Measurements from ENCODE around the gene RBM45.

RBM45 gene

DNA sequence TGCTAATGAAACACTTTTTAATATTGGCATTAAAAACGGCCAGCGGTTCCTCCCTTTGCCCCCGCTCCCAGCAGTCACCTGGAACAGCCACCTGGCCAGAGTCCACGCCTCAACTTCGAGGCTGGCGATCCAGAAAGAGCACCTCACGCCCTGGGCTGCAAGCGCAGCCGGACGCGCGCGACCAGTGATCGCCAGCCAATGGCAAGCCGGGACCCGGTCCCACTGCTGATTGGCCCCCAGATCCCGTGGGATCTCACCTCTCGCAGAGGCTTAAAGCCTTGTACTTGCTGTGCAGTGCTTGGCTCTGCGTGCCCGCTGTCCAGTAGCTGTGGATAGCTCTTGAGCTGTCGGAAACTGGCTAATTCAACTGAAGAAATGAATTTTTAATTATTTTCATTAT lies 4.1 kb upstream of the RBM45 start:
- TF ChIP-seq TEAD4 (IDR thresholded peaks at IDR 0.05) (no peak), CREB1 (IDR thresholded peaks at IDR 0.05; ENCODE audit: low read depth) (no peak), NFIC (IDR thresholded peaks at IDR 0.05) (no peak), RAD21 (IDR thresholded peaks at IDR 0.05; ENCODE audit: low read depth) (no peak), TAF1 (IDR thresholded peaks at IDR 0.05; ENCODE audit: low read depth) (no peak), YY1 (IDR thresholded peaks at IDR 0.05; ENCODE audit: low read depth) (no peak), CEBPB (IDR thresholded peaks at IDR 0.05) (no peak), EGR1 (IDR thresholded peaks at IDR 0.05) (no peak), EP300 (IDR thresholded peaks at IDR 0.05; ENCODE audit: borderline replicate concordance) (no peak), TCF12 (IDR thresholded peaks at IDR 0.05; ENCODE audit: low read depth) (no peak), FOXM1 (IDR thresholded peaks at IDR 0.05; ENCODE audit: borderline replicate concordance, low read depth) (no peak)
- TF ChIP-seq, protein P1, sequence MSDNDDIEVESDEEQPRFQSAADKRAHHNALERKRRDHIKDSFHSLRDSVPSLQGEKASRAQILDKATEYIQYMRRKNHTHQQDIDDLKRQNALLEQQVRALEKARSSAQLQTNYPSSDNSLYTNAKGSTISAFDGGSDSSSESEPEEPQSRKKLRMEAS (IDR thresholded peaks at IDR 0.05): no peak
- TF ChIP-seq, protein P2, sequence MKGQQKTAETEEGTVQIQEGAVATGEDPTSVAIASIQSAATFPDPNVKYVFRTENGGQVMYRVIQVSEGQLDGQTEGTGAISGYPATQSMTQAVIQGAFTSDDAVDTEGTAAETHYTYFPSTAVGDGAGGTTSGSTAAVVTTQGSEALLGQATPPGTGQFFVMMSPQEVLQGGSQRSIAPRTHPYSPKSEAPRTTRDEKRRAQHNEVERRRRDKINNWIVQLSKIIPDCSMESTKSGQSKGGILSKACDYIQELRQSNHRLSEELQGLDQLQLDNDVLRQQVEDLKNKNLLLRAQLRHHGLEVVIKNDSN (IDR thresholded peaks at IDR 0.05): no peak
- TF ChIP-seq, protein P3, sequence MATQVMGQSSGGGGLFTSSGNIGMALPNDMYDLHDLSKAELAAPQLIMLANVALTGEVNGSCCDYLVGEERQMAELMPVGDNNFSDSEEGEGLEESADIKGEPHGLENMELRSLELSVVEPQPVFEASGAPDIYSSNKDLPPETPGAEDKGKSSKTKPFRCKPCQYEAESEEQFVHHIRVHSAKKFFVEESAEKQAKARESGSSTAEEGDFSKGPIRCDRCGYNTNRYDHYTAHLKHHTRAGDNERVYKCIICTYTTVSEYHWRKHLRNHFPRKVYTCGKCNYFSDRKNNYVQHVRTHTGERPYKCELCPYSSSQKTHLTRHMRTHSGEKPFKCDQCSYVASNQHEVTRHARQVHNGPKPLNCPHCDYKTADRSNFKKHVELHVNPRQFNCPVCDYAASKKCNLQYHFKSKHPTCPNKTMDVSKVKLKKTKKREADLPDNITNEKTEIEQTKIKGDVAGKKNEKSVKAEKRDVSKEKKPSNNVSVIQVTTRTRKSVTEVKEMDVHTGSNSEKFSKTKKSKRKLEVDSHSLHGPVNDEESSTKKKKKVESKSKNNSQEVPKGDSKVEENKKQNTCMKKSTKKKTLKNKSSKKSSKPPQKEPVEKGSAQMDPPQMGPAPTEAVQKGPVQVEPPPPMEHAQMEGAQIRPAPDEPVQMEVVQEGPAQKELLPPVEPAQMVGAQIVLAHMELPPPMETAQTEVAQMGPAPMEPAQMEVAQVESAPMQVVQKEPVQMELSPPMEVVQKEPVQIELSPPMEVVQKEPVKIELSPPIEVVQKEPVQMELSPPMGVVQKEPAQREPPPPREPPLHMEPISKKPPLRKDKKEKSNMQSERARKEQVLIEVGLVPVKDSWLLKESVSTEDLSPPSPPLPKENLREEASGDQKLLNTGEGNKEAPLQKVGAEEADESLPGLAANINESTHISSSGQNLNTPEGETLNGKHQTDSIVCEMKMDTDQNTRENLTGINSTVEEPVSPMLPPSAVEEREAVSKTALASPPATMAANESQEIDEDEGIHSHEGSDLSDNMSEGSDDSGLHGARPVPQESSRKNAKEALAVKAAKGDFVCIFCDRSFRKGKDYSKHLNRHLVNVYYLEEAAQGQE (IDR thresholded peaks at IDR 0.05; ENCODE audit: low read depth): no peak

DNA sequence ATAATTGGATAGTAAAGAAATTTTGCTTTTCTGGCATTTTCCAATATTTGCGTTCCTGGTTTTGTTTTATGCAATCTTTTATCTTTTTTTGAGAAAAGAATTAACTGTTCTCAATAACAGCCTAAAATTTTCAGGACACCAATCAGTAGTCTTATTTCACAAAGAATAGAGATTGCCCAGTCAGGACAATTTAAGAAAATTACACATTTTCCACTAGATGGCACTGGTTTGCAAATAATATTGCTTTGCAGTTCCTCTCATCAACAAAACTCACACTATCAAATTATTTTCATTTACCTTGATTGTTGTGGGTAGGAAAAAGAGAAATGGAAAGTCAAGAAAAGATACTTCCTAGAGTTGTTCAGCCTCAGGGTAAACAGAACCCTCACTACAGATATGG lies 2.4 kb upstream of the RBM45 start:
- TF ChIP-seq YY1 (IDR thresholded peaks at IDR 0.05; ENCODE audit: low read depth) (no peak), TAF1 (IDR thresholded peaks at IDR 0.05; ENCODE audit: low read depth) (no peak), RAD21 (IDR thresholded peaks at IDR 0.05; ENCODE audit: low read depth) (peak; percentile 70), NFIC (IDR thresholded peaks at IDR 0.05) (no peak), FOXM1 (IDR thresholded peaks at IDR 0.05; ENCODE audit: borderline replicate concordance, low read depth) (no peak), EGR1 (IDR thresholded peaks at IDR 0.05) (no peak)
- TF ChIP-seq, protein P3 (IDR thresholded peaks at IDR 0.05; ENCODE audit: low read depth): no peak
- TF ChIP-seq, protein P1 (IDR thresholded peaks at IDR 0.05): no peak

DNA sequence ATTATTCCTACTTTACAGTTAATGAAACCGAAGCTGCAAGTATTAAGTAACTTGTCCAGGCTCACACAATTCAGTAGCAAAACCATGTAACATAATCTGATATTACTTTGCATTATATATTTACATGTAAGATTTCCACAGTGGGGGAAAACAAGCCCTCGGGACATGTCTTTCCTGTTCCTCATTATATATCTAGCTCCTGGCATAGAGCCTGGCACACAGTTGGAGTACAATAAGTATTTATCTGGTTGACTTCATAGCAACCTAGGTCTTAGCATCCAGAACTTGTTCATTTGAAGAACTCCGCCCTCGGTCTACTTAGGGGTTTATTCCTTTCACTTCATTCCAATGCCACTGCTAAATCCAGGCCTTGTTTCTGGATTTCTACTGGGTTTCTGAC lies 1.6 kb upstream of the RBM45 start:
- TF ChIP-seq YY1 (IDR thresholded peaks at IDR 0.05; ENCODE audit: low read depth) (no peak), EP300 (IDR thresholded peaks at IDR 0.05; ENCODE audit: borderline replicate concordance) (no peak), FOXM1 (IDR thresholded peaks at IDR 0.05; ENCODE audit: borderline replicate concordance, low read depth) (no peak), TEAD4 (IDR thresholded peaks at IDR 0.05) (no peak), CREB1 (IDR thresholded peaks at IDR 0.05; ENCODE audit: low read depth) (no peak), TCF12 (IDR thresholded peaks at IDR 0.05; ENCODE audit: low read depth) (no peak), RAD21 (IDR thresholded peaks at IDR 0.05; ENCODE audit: low read depth) (no peak), NFIC (IDR thresholded peaks at IDR 0.05) (no peak), CEBPB (IDR thresholded peaks at IDR 0.05) (no peak), ZBTB7A (IDR thresholded peaks at IDR 0.05; ENCODE audit: low read depth) (no peak), TAF1 (IDR thresholded peaks at IDR 0.05; ENCODE audit: low read depth) (no peak), EGR1 (IDR thresholded peaks at IDR 0.05) (no peak)
- TF ChIP-seq, protein P1 (IDR thresholded peaks at IDR 0.05): no peak
- TF ChIP-seq, protein P2 (IDR thresholded peaks at IDR 0.05): no peak
- TF ChIP-seq, protein P3 (IDR thresholded peaks at IDR 0.05; ENCODE audit: low read depth): no peak

DNA sequence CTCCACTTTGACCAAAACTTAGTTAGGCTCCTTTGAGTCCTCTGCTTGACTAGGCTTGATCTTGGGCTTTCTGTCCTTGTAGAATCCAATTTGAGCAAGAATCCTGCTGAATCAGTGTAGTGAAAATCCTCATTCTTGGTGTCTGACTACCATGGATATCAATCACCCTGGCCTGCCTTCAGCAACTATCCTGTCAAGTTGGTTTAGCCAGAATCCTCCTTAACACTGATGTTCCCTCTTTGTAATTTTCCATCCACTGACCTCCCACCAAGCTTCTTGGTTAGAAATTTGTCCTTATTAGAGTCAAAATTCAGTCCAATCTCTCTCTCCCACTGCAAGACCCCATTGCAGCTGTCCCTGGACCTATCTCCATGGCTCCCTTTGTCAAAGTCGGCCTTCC lies 494 bp upstream of the RBM45 start:
- TF ChIP-seq ZBTB7A (IDR thresholded peaks at IDR 0.05; ENCODE audit: low read depth) (no peak), TEAD4 (IDR thresholded peaks at IDR 0.05) (no peak), EP300 (IDR thresholded peaks at IDR 0.05; ENCODE audit: borderline replicate concordance) (no peak), TCF12 (IDR thresholded peaks at IDR 0.05; ENCODE audit: low read depth) (no peak), TAF1 (IDR thresholded peaks at IDR 0.05; ENCODE audit: low read depth) (no peak)
- TF ChIP-seq, protein P2 (IDR thresholded peaks at IDR 0.05): no peak
